T-helper 1 cell treated with Interleukin-12 subunit alpha and Interleukin-12 subunit beta and Interleukin-4 antibody, amounts not matched to agents 30 μg/mL and 1 μg/mL, for 36 hours (primary cell): ENCODE data around the gene FOS.
"Not testable (repeated sequence)": the region's sequence is repeated elsewhere in the genome, so short reads cannot be mapped to it uniquely, and the experiment has no call there.

Source experiments
- H3K27ac Mint-ChIP-seq: one replicate; pipeline ENCODE4 v1.8.0; 2021; ENCODE audit warnings: mild to moderate bottlenecking, mixed read lengths
- H3K27me3 Mint-ChIP-seq: one replicate; pipeline ENCODE4 v1.8.0; 2021; ENCODE audit warnings: low read depth, mixed read lengths
- H3K36me3 Mint-ChIP-seq: one replicate; pipeline ENCODE4 v1.8.0; 2021; ENCODE audit warnings: low read depth, mixed read lengths
- H3K4me1 Mint-ChIP-seq: one replicate; pipeline ENCODE4 v1.8.0; 2021; ENCODE audit warnings: low read depth, mixed read lengths
- H3K4me3 Mint-ChIP-seq: one replicate; pipeline ENCODE4 v1.8.0; 2021; ENCODE audit warnings: mild to moderate bottlenecking, moderate library complexity, mixed read lengths
- H3K9me3 Mint-ChIP-seq: one replicate; pipeline ENCODE4 v1.8.0; 2021; ENCODE audit warnings: mixed read lengths

The FOS gene

GRCh38 chr14:75278422-75279152, at the start of gene FOS:
FOS (plus strand) TSS chr14:75278828; CDS start chr14:75278983, 155 bp downstream.
- Mint-ChIP-seq H3K36me3 (peaks cover 13% of the 10 kb centered on the region), H3K9me3 (no peaks in the 10 kb centered on the region), H3K4me3 (peak within 1 kb of the TSS; percentile 90), H3K27me3 (peaks cover 81% of the 10 kb centered on the region), H3K27ac (peak within 1 kb of the TSS; percentile 96), H3K4me1 (peaks cover 39% of the 10 kb centered on the region)

- Mint-ChIP-seq H3K4me1 (peaks cover 39% of the 10 kb centered on the region), H3K9me3 (no peaks in the 10 kb centered on the region), H3K27me3 (peaks cover 24% of the 10 kb centered on the region), H3K27ac (no peak overlapping the region), H3K4me3 (no peak overlapping the region), H3K36me3 (no peaks in the 10 kb centered on the region)
These were observed 48.9 kb upstream of the FOS start for GRCh38 chr14:75229661-75230139.

GRCh38 chr14:75230140-75230792, 48.4 kb upstream of the FOS start:
- Mint-ChIP-seq H3K4me1 (peaks cover 39% of the 10 kb centered on the region), H3K36me3 (no peaks in the 10 kb centered on the region), H3K27ac (peak overlapping the region; percentile 86), H3K27me3 (peaks cover 25% of the 10 kb centered on the region), H3K9me3 (no peaks in the 10 kb centered on the region), H3K4me3 (peak overlapping the region; percentile 40)

GRCh38 chr14:75231320-75231719, 47.3 kb upstream of the FOS start:
- H3K4me3 Mint-ChIP-seq = no peak overlapping the region
- peaks cover 39% of the 10 kb centered on the region for H3K4me1 Mint-ChIP-seq
- H3K9me3 Mint-ChIP-seq = no peaks in the 10 kb centered on the region

GRCh38 chr14:75232191-75232590, 46.4 kb upstream of the FOS start:
- Mint-ChIP-seq H3K27me3 (peaks cover 21% of the 10 kb centered on the region), H3K36me3 (no peaks in the 10 kb centered on the region), H3K27ac (peak overlapping the region; percentile 6), H3K9me3 (no peaks in the 10 kb centered on the region), H3K4me3 (no peak overlapping the region), H3K4me1 (peaks cover 33% of the 10 kb centered on the region)

More at GRCh38 chr14:75231320-75231719, 47.3 kb upstream of the FOS start:
- Mint-ChIP-seq H3K27ac (peak overlapping the region; percentile 60), H3K36me3 (no peaks in the 10 kb centered on the region), H3K27me3 (peaks cover 24% of the 10 kb centered on the region)

GRCh38 chr14:75232597-75232996, 46.0 kb upstream of the FOS start:
- peaks cover 23% of the 10 kb centered on the region for H3K27me3 Mint-ChIP-seq

GRCh38 chr14:75234173-75235115, 44.2 kb upstream of the FOS start:
- no peaks in the 10 kb centered on the region for H3K9me3 Mint-ChIP-seq
- H3K4me1 Mint-ChIP-seq = peaks cover 22% of the 10 kb centered on the region
- no peaks in the 10 kb centered on the region for H3K36me3 Mint-ChIP-seq
- peaks cover 33% of the 10 kb centered on the region for H3K27me3 Mint-ChIP-seq
- no peak overlapping the region for H3K4me3 Mint-ChIP-seq
- no peak overlapping the region for H3K27ac Mint-ChIP-seq

More at GRCh38 chr14:75232597-75232996, 46.0 kb upstream of the FOS start:
- H3K4me1 Mint-ChIP-seq = peaks cover 33% of the 10 kb centered on the region
- no peaks in the 10 kb centered on the region for H3K9me3 Mint-ChIP-seq
- H3K4me3 Mint-ChIP-seq = no peak overlapping the region
- H3K27ac Mint-ChIP-seq = peak overlapping the region; percentile 6
- H3K36me3 Mint-ChIP-seq = no peaks in the 10 kb centered on the region

- peaks cover 16% of the 10 kb centered on the region for H3K4me1 Mint-ChIP-seq
- not testable (repeated sequence) for H3K27ac Mint-ChIP-seq
These were observed 43.4 kb upstream of the FOS start for GRCh38 chr14:75235198-75235597.

GRCh38 chr14:75236467-75236866, 42.2 kb upstream of the FOS start:
- no peak overlapping the region for H3K4me3 Mint-ChIP-seq
- no peak overlapping the region for H3K27ac Mint-ChIP-seq
- peaks cover 51% of the 10 kb centered on the region for H3K27me3 Mint-ChIP-seq
- H3K9me3 Mint-ChIP-seq = no peaks in the 10 kb centered on the region
- H3K4me1 Mint-ChIP-seq = peaks cover 7% of the 10 kb centered on the region
- no peaks in the 10 kb centered on the region for H3K36me3 Mint-ChIP-seq

More at GRCh38 chr14:75235198-75235597, 43.4 kb upstream of the FOS start:
- not testable (repeated sequence) for H3K4me3 Mint-ChIP-seq, H3K36me3 Mint-ChIP-seq, H3K9me3 Mint-ChIP-seq
- H3K27me3 Mint-ChIP-seq = peaks cover 41% of the 10 kb centered on the region

- no peak overlapping the region for H3K27ac Mint-ChIP-seq
- peaks cover 51% of the 10 kb centered on the region for H3K27me3 Mint-ChIP-seq
- no peaks in the 10 kb centered on the region for H3K36me3 Mint-ChIP-seq
- no peak overlapping the region for H3K4me3 Mint-ChIP-seq
- H3K9me3 Mint-ChIP-seq = no peaks in the 10 kb centered on the region
- H3K4me1 Mint-ChIP-seq = peaks cover 7% of the 10 kb centered on the region
These were observed 41.7 kb upstream of the FOS start for GRCh38 chr14:75236901-75237419.

- Mint-ChIP-seq H3K27ac (no peak overlapping the region), H3K27me3 (peaks cover 62% of the 10 kb centered on the region), H3K4me1 (no peaks in the 10 kb centered on the region), H3K4me3 (no peak overlapping the region), H3K36me3 (no peaks in the 10 kb centered on the region), H3K9me3 (no peaks in the 10 kb centered on the region)
These were observed 39.7 kb upstream of the FOS start for GRCh38 chr14:75238756-75239455.

GRCh38 chr14:75240781-75241180, 37.8 kb upstream of the FOS start:
- no peaks in the 10 kb centered on the region for H3K4me1 Mint-ChIP-seq
- no peaks in the 10 kb centered on the region for H3K9me3 Mint-ChIP-seq
- H3K27ac Mint-ChIP-seq = no peak overlapping the region
- no peak overlapping the region for H3K4me3 Mint-ChIP-seq
- no peaks in the 10 kb centered on the region for H3K36me3 Mint-ChIP-seq
- H3K27me3 Mint-ChIP-seq = peaks cover 72% of the 10 kb centered on the region

- no peaks in the 10 kb centered on the region for H3K9me3 Mint-ChIP-seq
- peaks cover 11% of the 10 kb centered on the region for H3K4me1 Mint-ChIP-seq
- H3K36me3 Mint-ChIP-seq = peaks cover 4% of the 10 kb centered on the region
- H3K27ac Mint-ChIP-seq = no peak overlapping the region
- H3K4me3 Mint-ChIP-seq = no peak overlapping the region
- H3K27me3 Mint-ChIP-seq = peaks cover 84% of the 10 kb centered on the region
These were observed 35.9 kb upstream of the FOS start for GRCh38 chr14:75242546-75243273.
